Lung microvascular endothelial cell (primary cell): ENCODE measurements around the gene CHIT1. TPM values are rescaled to one million over a fixed set of nuclear protein-coding genes. Genes with fewer than 3 reads are reported as not detected.

Source experiments
- total RNA-seq: library from RNA; depleted of rRNA; stranded (reverse); fragments of >200 nt; gene quantifications from 2 replicates; pipeline ENCODE4 v1.2.1, GENCODE V29; 2014

Gene CHIT1
- total RNA-seq, 1 donor from 2014 or later, result not detected

Other genes with a start within 250 kb of the CHIT1 start
- 62.3 and 70.0 TPM in 2 replicates for gene TMEM183A, start 222.3 kb downstream of the CHIT1 start, total RNA-seq
- gene PPFIA4, start 203.2 kb downstream of the CHIT1 start, total RNA-seq, result under 0.01 TPM in 2 replicates
- not detected in 2 replicates for gene MYOG, start 143.7 kb downstream of the CHIT1 start, total RNA-seq
- gene ADORA1, start 101.9 kb downstream of the CHIT1 start, total RNA-seq, result not detected in 2 replicates
- gene MYBPH, start 53.8 kb downstream of the CHIT1 start, total RNA-seq, result not detected in 2 replicates
- not detected in 2 replicates for gene CHI3L1, start 43.0 kb downstream of the CHIT1 start, total RNA-seq
- 22.4 TPM in 2 replicates for gene BTG2, start 75.8 kb upstream of the CHIT1 start, total RNA-seq
- 3.7 and 14.3 TPM in 2 replicates for gene FMOD, start 121.4 kb upstream of the CHIT1 start, total RNA-seq
- gene PRELP, start 246.1 kb upstream of the CHIT1 start, total RNA-seq, result not detected in 2 replicates